HEK293 (cell line): ENCODE data around the gene CALCOCO2.

ENCODE experiments used
- CTCF ChIA-PET: fragments of 350-600 bp; formaldehyde crosslinking; extraction: SDS; loops from one replicate; lab custom pipeline; 2021; ENCODE audit warnings: antibody characterized with exemption; lab: Yijun Ruan, JAX
- POLR2A ChIA-PET: fragments of 300-600 bp; formaldehyde crosslinking; extraction: SDS; loops from one replicate; lab custom pipeline; 2020; ENCODE audit warnings: antibody characterized with exemption, inconsistent platforms; lab: Yijun Ruan, JAX
- H3K27ac ChIP-seq: fragments of 200-500 bp; sonication (Bioruptor generic); 2 replicates; pipeline ENCODE4 v1.5.1; 2014; ENCODE audit warnings: low read depth, low read length, control low read depth, inconsistent platforms; ENCODE audit errors: extremely low read depth
- H3K36me3 ChIP-seq, 2 experiments: fragments of 200-500 bp in 1 of 2; sonication (Bioruptor generic) in 1 of 2; 1 replicate in 1 of 2; 2 replicates in 1 of 2; pipeline ENCODE4 v1.5.1; 2014 to 2017; ENCODE audit warnings: inconsistent platforms in 2 of 2, low read length in 2 of 2; ENCODE audit not compliant: control insufficient read depth in 2 of 2, insufficient read depth in 1 of 2
- H3K4me1 ChIP-seq: fragments of 200-500 bp; sonication (Bioruptor generic); 2 replicates; pipeline ENCODE4 v1.5.1; 2014; ENCODE audit warnings: mild to moderate bottlenecking, low read length, inconsistent platforms; ENCODE audit not compliant: control insufficient read depth, insufficient read depth
- H3K4me3 ChIP-seq: 2 replicates; pipeline ENCODE4 v1.5.1; 2011; ENCODE audit warnings: low read depth, mild to moderate bottlenecking, control low read depth, low read length, moderate library complexity
- H3K9me3 ChIP-seq: fragments of 200-500 bp; sonication (Bioruptor generic); 2 replicates; pipeline ENCODE4 v1.5.1; 2014; ENCODE audit warnings: low read depth, low read length, inconsistent platforms; ENCODE audit not compliant: control insufficient read depth, insufficient read depth
- GFI1B ChIP-seq: fragments of 450-650 bp; formaldehyde crosslinking; IDR thresholded peaks from 2 replicates; pipeline ENCODE4 v1.5.1; 2016; ENCODE audit warnings: missing biosample characterization, missing genetic modification characterization
- GLIS1 ChIP-seq: fragments of 450-650 bp; formaldehyde crosslinking; IDR thresholded peaks from 2 replicates; pipeline ENCODE4 v1.5.1; 2016; ENCODE audit warnings: missing biosample characterization, missing genetic modification characterization
- MEIS1 ChIP-seq: sonication (generic); formaldehyde crosslinking; IDR thresholded peaks from 2 replicates; pipeline ENCODE4 v1.8.1; 2022; ENCODE audit warnings: missing genetic modification reagents, mild to moderate bottlenecking, borderline replicate concordance
- MYNN ChIP-seq: fragments of 450-650 bp; formaldehyde crosslinking; IDR thresholded peaks from 2 replicates; pipeline ENCODE4 v1.5.1; 2016; ENCODE audit warnings: missing biosample characterization, missing genetic modification characterization, borderline replicate concordance
- MZF1 ChIP-seq: fragments of 450-650 bp; formaldehyde crosslinking; IDR thresholded peaks from 2 replicates; pipeline ENCODE4 v1.5.1; 2017; ENCODE audit warnings: missing biosample characterization, missing genetic modification characterization, borderline replicate concordance
- OSR2 ChIP-seq: fragments of 450-650 bp; formaldehyde crosslinking; IDR thresholded peaks from 2 replicates; pipeline ENCODE4 v1.5.1; 2016; ENCODE audit warnings: missing biosample characterization, missing genetic modification characterization
- PRDM1 ChIP-seq: fragments of 450-650 bp; formaldehyde crosslinking; IDR thresholded peaks from 2 replicates; pipeline ENCODE4; 2016; ENCODE audit warnings: missing biosample characterization, missing genetic modification characterization
- REPIN1 ChIP-seq: fragments of 450-650 bp; formaldehyde crosslinking; IDR thresholded peaks from 2 replicates; pipeline ENCODE4 v1.5.1; 2017; ENCODE audit warnings: missing biosample characterization, missing genetic modification characterization, low read depth
- ZFHX2 ChIP-seq: fragments of 450-650 bp; formaldehyde crosslinking; conservative IDR thresholded peaks from 2 replicates; pipeline ENCODE4 v1.5.1; 2016; ENCODE audit warnings: missing biosample characterization, missing genetic modification characterization
- ZNF132 ChIP-seq: fragments of 450-650 bp; formaldehyde crosslinking; IDR thresholded peaks from 2 replicates; pipeline ENCODE4 v1.5.1; 2017; ENCODE audit warnings: missing biosample characterization, missing genetic modification characterization, borderline replicate concordance
- ZNF19 ChIP-seq: fragments of 450-650 bp; formaldehyde crosslinking; IDR thresholded peaks from 2 replicates; pipeline ENCODE4; 2016; ENCODE audit warnings: missing biosample characterization, missing genetic modification characterization, low read depth
- ZNF202 ChIP-seq: fragments of 450-650 bp; formaldehyde crosslinking; IDR thresholded peaks from 2 replicates; pipeline ENCODE4 v1.5.1; 2016; ENCODE audit warnings: missing biosample characterization, missing genetic modification characterization, borderline replicate concordance
- ZNF239 ChIP-seq: fragments of 450-650 bp; formaldehyde crosslinking; IDR thresholded peaks from 2 replicates; pipeline ENCODE4 v1.5.1; 2016; ENCODE audit warnings: missing biosample characterization, missing genetic modification characterization
- ZNF266 ChIP-seq: fragments of 450-650 bp; formaldehyde crosslinking; IDR thresholded peaks from 2 replicates; pipeline ENCODE4 v1.5.1; 2016; ENCODE audit warnings: missing biosample characterization, missing genetic modification characterization, low read depth
- ZNF302 ChIP-seq: fragments of 450-650 bp; formaldehyde crosslinking; IDR thresholded peaks from 2 replicates; pipeline ENCODE4 v1.5.1; 2016; ENCODE audit warnings: missing biosample characterization, missing genetic modification characterization, low read depth
- ZNF350 ChIP-seq: fragments of 450-650 bp; formaldehyde crosslinking; IDR thresholded peaks from 2 replicates; pipeline ENCODE4 v1.5.0; 2017; ENCODE audit warnings: missing biosample characterization, mild to moderate bottlenecking, missing genetic modification characterization
- ZNF37A ChIP-seq: fragments of 450-650 bp; IDR thresholded peaks from 2 replicates; pipeline ENCODE4 v1.5.1; 2018; ENCODE audit warnings: missing biosample characterization, missing genetic modification characterization
- ZNF548 ChIP-seq: fragments of 450-650 bp; formaldehyde crosslinking; IDR thresholded peaks from 2 replicates; pipeline ENCODE4 v1.5.1; 2016; ENCODE audit warnings: missing biosample characterization, missing genetic modification characterization
- ZNF677 ChIP-seq: fragments of 450-650 bp; IDR thresholded peaks from 2 replicates; pipeline ENCODE4 v1.5.0; 2018; ENCODE audit warnings: missing biosample characterization, mild to moderate bottlenecking, missing genetic modification characterization, moderate library complexity
- ZNF791 ChIP-seq: fragments of 450-650 bp; formaldehyde crosslinking; IDR thresholded peaks from 2 replicates; pipeline ENCODE4 v1.5.1; 2016; ENCODE audit warnings: missing biosample characterization, missing genetic modification characterization
- TF ChIP-seq, protein P1 (sequence below): fragments of 450-650 bp; formaldehyde crosslinking; IDR thresholded peaks from 2 replicates; pipeline ENCODE4 v1.5.1; 2016; ENCODE audit warnings: missing biosample characterization, missing genetic modification characterization
- TF ChIP-seq, protein P2 (sequence below): fragments of 450-650 bp; formaldehyde crosslinking; IDR thresholded peaks from 2 replicates; pipeline ENCODE4 v1.5.1; 2016; ENCODE audit warnings: missing biosample characterization, missing genetic modification characterization
- TF ChIP-seq, protein P3 (sequence below): fragments of 450-650 bp; formaldehyde crosslinking; IDR thresholded peaks from 2 replicates; pipeline ENCODE4 v1.5.1; 2016; ENCODE audit warnings: missing biosample characterization, missing genetic modification characterization
- TF ChIP-seq, protein P4 (sequence below): fragments of 450-650 bp; formaldehyde crosslinking; IDR thresholded peaks from 2 replicates; pipeline ENCODE4 v1.5.1; 2016; ENCODE audit warnings: missing biosample characterization, missing genetic modification characterization
- TF ChIP-seq, protein P5 (sequence below): sonication (generic); formaldehyde crosslinking; IDR thresholded peaks from 2 replicates; pipeline ENCODE4 v1.8.1; 2022; ENCODE audit warnings: mild to moderate bottlenecking, moderate library complexity, missing genetic modification reagents
- TF ChIP-seq, protein P6 (sequence below): fragments of 450-650 bp; formaldehyde crosslinking; IDR thresholded peaks from 2 replicates; pipeline ENCODE4 v1.5.1; 2017; ENCODE audit warnings: missing biosample characterization, missing genetic modification characterization

Gene CALCOCO2

DNA sequence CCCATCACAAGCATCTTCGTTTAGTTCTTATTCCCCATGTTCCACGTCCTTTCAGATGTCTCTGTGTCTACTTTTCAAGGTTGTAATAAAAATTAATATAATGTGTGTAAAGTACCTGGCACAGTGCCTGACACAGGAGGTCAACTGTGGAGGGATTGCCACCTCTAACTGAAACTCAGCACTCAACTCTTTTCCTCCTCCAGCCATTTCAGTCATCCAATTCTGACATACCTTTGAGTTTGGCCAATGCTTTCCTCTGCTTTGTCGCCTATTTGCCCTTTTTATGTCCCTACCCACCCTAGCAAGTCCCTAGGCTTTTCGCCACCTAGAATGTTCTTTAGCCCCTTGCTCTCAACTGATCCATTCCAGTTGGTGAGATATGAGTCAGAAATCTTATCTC is 78.9 kb downstream of the CALCOCO2 start:
- H3K36me3 ChIP-seq: peaks cover 43 to 50% of the 10 kb centered on the region in 2 experiments
- H3K4me1 ChIP-seq: peaks cover 16% of the 10 kb centered on the region
- CTCF ChIA-PET: interaction anchor here (0.5 to 1.0 kb wide), 3 partner anchors 35 to 85 kb away, joined by 3 to 4 read pairs (median 3); partner anchors contain the start of gene SNF8
- no peak overlapping the region; the same call in 1 of the 2 replicates for H3K4me3 ChIP-seq
- POLR2A ChIA-PET: interaction anchor here (1.3 to 2.9 kb wide), 5 partner anchors 10 to 87 kb away, joined by 3 to 33 read pairs (median 5); partner anchors contain the start of gene IGF2BP1
- no peak overlapping the region for H3K27ac ChIP-seq
- peak; percentile 44; the same call in 1 of the 2 replicates for TF ChIP-seq GLIS1
- no peak for TF ChIP-seq ZNF791 (tag by site-specific recombination)
- H3K9me3 ChIP-seq: no peaks in the 10 kb centered on the region

DNA sequence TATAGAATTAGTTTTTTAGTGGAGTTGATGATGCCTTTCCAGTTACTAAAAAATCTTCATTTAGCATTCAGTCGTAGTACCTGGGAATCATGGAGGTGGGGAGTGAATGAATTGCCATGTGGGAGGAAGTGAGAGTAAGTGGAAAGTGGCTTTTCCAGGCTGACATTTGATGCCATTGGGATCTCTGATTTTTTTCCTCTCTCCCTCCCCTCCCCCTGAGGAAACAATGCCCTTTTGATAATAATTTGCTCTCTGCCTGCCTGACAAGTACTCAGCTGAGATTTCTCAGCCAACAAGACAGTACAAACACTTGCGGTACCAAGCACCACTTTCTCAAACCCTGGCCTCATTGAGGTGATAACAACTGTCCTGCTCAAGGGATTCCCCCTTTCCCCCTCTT is 79.5 kb downstream of the CALCOCO2 start:
- H3K4me3 ChIP-seq: no peak overlapping the region
- CTCF ChIA-PET: interaction anchor here (0.5 to 0.6 kb wide), 3 partner anchors 35 to 122 kb away, joined by 3 to 4 read pairs (median 3); partner anchors contain the start of gene SNF8
- H3K27ac ChIP-seq: no peak overlapping the region
- POLR2A ChIA-PET: interaction anchor here (1.0 to 1.3 kb wide), 2 partner anchors 17 to 18 kb away, joined by 3 to 4 read pairs; partner anchors contain the start of gene ATP5MC1
- H3K36me3 ChIP-seq: peaks cover 45 to 56% of the 10 kb centered on the region in 2 experiments
- no peaks in the 10 kb centered on the region for H3K9me3 ChIP-seq
- peaks cover 16% of the 10 kb centered on the region for H3K4me1 ChIP-seq
- TF ChIP-seq MZF1 (no peak), GFI1B (peak; percentile 88), ZNF132 (tag by site-specific recombination) (no peak), ZNF548 (tag by site-specific recombination) (no peak), ZFHX2 (tag by site-specific recombination) (peak; percentile 48), MEIS1 (CRISPR knock-in tag) (no peak), ZNF302 (tag by site-specific recombination) (no peak), MYNN (tag by site-specific recombination) (no peak), ZNF202 (no peak), ZNF266 (tag by site-specific recombination) (no peak), ZNF677 (tag by site-specific recombination) (no peak), ZNF37A (tag by site-specific recombination) (no peak), PRDM1 (tag by site-specific recombination) (peak; percentile 88), ZNF19 (tag by site-specific recombination) (no peak), ZNF239 (no peak), REPIN1 (tag by site-specific recombination) (no peak), ZNF350 (no peak), OSR2 (tag by site-specific recombination) (no peak)
- TF ChIP-seq, protein P1, sequence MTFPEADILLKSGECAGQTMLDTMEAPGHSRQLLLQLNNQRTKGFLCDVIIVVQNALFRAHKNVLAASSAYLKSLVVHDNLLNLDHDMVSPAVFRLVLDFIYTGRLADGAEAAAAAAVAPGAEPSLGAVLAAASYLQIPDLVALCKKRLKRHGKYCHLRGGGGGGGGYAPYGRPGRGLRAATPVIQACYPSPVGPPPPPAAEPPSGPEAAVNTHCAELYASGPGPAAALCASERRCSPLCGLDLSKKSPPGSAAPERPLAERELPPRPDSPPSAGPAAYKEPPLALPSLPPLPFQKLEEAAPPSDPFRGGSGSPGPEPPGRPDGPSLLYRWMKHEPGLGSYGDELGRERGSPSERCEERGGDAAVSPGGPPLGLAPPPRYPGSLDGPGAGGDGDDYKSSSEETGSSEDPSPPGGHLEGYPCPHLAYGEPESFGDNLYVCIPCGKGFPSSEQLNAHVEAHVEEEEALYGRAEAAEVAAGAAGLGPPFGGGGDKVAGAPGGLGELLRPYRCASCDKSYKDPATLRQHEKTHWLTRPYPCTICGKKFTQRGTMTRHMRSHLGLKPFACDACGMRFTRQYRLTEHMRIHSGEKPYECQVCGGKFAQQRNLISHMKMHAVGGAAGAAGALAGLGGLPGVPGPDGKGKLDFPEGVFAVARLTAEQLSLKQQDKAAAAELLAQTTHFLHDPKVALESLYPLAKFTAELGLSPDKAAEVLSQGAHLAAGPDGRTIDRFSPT (tag by site-specific recombination): no peak
- TF ChIP-seq, protein P2, sequence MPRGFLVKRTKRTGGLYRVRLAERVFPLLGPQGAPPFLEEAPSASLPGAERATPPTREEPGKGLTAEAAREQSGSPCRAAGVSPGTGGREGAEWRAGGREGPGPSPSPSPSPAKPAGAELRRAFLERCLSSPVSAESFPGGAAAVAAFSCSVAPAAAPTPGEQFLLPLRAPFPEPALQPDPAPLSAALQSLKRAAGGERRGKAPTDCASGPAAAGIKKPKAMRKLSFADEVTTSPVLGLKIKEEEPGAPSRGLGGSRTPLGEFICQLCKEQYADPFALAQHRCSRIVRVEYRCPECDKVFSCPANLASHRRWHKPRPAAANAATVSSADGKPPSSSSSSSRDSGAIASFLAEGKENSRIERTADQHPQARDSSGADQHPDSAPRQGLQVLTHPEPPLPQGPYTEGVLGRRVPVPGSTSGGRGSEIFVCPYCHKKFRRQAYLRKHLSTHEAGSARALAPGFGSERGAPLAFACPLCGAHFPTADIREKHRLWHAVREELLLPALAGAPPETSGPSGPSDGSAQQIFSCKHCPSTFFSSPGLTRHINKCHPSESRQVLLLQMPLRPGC (tag by site-specific recombination): no peak
- TF ChIP-seq, protein P3, sequence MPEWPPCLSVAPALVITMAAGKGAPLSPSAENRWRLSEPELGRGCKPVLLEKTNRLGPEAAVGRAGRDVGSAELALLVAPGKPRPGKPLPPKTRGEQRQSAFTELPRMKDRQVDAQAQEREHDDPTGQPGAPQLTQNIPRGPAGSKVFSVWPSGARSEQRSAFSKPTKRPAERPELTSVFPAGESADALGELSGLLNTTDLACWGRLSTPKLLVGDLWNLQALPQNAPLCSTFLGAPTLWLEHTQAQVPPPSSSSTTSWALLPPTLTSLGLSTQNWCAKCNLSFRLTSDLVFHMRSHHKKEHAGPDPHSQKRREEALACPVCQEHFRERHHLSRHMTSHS (tag by site-specific recombination): no peak
- TF ChIP-seq, protein P4, sequence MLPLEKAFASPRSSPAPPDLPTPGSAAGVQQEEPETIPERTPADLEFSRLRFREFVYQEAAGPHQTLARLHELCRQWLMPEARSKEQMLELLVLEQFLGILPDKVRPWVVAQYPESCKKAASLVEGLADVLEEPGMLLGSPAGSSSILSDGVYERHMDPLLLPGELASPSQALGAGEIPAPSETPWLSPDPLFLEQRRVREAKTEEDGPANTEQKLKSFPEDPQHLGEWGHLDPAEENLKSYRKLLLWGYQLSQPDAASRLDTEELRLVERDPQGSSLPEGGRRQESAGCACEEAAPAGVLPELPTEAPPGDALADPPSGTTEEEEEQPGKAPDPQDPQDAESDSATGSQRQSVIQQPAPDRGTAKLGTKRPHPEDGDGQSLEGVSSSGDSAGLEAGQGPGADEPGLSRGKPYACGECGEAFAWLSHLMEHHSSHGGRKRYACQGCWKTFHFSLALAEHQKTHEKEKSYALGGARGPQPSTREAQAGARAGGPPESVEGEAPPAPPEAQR (tag by site-specific recombination): no peak
- TF ChIP-seq, protein P5, sequence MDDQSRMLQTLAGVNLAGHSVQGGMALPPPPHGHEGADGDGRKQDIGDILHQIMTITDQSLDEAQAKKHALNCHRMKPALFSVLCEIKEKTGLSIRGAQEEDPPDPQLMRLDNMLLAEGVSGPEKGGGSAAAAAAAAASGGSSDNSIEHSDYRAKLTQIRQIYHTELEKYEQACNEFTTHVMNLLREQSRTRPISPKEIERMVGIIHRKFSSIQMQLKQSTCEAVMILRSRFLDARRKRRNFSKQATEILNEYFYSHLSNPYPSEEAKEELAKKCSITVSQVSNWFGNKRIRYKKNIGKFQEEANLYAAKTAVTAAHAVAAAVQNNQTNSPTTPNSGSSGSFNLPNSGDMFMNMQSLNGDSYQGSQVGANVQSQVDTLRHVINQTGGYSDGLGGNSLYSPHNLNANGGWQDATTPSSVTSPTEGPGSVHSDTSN (CRISPR knock-in tag): no peak
- TF ChIP-seq, protein P6, sequence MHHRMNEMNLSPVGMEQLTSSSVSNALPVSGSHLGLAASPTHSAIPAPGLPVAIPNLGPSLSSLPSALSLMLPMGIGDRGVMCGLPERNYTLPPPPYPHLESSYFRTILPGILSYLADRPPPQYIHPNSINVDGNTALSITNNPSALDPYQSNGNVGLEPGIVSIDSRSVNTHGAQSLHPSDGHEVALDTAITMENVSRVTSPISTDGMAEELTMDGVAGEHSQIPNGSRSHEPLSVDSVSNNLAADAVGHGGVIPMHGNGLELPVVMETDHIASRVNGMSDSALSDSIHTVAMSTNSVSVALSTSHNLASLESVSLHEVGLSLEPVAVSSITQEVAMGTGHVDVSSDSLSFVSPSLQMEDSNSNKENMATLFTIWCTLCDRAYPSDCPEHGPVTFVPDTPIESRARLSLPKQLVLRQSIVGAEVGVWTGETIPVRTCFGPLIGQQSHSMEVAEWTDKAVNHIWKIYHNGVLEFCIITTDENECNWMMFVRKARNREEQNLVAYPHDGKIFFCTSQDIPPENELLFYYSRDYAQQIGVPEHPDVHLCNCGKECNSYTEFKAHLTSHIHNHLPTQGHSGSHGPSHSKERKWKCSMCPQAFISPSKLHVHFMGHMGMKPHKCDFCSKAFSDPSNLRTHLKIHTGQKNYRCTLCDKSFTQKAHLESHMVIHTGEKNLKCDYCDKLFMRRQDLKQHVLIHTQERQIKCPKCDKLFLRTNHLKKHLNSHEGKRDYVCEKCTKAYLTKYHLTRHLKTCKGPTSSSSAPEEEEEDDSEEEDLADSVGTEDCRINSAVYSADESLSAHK: no peak
